WERI-Rb-1 (cell line): ENCODE data around the gene C6orf163.
A peak's percentile ranks its signal among the peaks of the same experiment; 100 is the strongest.

ENCODE experiments used
- DNase-seq: peaks from one replicate; pipeline ENCODE4 v3.0.0-alpha.2; 2020
- H3K27ac ChIP-seq: fragments of 250-450 bp; sonication (Bioruptor Pico); 2 replicates; pipeline ENCODE4 v1.5.1; 2020; ENCODE audit warnings: mild to moderate bottlenecking, moderate library complexity
- H3K27me3 ChIP-seq: fragments of 250-450 bp; sonication (Bioruptor Pico); 2 replicates; pipeline ENCODE4 v1.5.1; 2021; ENCODE audit warnings: mild to moderate bottlenecking, low read depth, moderate library complexity; ENCODE audit not compliant: insufficient read depth, severe bottlenecking
- H3K36me3 ChIP-seq: fragments of 250-450 bp; sonication (Bioruptor Pico); 2 replicates; pipeline ENCODE4 v1.5.1; 2020; ENCODE audit warnings: mild to moderate bottlenecking, moderate library complexity
- H3K4me3 ChIP-seq: 2 replicates; pipeline ENCODE4 v1.5.1; 2011; ENCODE audit warnings: low read depth, mild to moderate bottlenecking, control low read depth, low read length
- H3K9me3 ChIP-seq: fragments of 250-450 bp; sonication (Bioruptor Pico); 2 replicates; pipeline ENCODE4 v1.5.1; 2021; ENCODE audit warnings: mild to moderate bottlenecking, moderate library complexity; ENCODE audit not compliant: severe bottlenecking
- TF ChIP-seq, protein P1 (sequence below): IDR thresholded peaks from 2 replicates; pipeline ENCODE4 v1.5.1; 2011; ENCODE audit warnings: low read depth, mild to moderate bottlenecking, control low read depth, inconsistent platforms, low read length

Gene C6orf163

DNA sequence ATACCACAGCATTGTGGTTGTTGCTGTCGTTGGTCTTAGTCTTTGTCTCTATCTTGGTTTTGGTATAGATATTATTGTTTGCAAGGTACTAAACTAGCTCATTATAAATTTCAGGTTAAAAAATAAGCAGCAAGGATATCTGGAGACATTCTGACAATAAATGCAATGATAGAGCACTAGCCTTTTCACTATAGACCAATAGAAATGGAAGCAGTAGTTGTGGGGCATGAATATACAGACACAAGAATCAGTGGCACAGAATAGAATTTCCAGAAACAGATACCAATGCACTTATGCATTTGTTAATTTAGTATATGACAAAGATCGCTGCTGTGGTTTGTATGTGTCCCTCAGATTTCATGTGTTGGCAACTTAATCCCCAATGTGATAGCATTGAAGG is 32.0 kb downstream of the C6orf163 start:
- Histone ChIP-seq H3K9me3 (no peaks in the 10 kb centered on the region), H3K27ac (no peak overlapping the region), H3K36me3 (no peaks in the 10 kb centered on the region), H3K27me3 (no peaks in the 10 kb centered on the region), H3K4me3 (no peak overlapping the region)
- TF ChIP-seq, protein P1, sequence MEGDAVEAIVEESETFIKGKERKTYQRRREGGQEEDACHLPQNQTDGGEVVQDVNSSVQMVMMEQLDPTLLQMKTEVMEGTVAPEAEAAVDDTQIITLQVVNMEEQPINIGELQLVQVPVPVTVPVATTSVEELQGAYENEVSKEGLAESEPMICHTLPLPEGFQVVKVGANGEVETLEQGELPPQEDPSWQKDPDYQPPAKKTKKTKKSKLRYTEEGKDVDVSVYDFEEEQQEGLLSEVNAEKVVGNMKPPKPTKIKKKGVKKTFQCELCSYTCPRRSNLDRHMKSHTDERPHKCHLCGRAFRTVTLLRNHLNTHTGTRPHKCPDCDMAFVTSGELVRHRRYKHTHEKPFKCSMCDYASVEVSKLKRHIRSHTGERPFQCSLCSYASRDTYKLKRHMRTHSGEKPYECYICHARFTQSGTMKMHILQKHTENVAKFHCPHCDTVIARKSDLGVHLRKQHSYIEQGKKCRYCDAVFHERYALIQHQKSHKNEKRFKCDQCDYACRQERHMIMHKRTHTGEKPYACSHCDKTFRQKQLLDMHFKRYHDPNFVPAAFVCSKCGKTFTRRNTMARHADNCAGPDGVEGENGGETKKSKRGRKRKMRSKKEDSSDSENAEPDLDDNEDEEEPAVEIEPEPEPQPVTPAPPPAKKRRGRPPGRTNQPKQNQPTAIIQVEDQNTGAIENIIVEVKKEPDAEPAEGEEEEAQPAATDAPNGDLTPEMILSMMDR, result no peak
- DNase-seq, result no peak

DNA sequence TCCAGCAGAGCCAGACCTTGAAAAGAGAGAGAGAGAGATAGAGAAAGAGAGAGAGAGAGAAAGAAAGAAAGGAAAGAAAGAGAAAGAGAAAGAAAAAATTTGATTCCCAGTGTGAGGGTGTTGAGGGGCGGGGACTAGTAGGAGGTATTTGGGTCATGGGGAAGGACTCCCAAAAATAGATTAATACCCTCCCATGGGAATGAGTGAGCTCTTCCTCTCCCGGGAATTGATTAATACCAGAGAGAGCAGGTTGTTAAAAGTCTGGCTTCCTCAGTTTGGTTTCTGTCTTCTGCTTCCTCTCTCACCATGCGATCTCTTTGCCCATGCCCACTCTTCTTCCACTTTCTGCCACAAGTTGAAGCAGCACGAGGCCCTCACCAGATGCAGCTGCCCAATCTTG is 34.3 kb downstream of the C6orf163 start:
- H3K27ac ChIP-seq, result no peak overlapping the region
- H3K36me3 ChIP-seq, result no peaks in the 10 kb centered on the region
- TF ChIP-seq, protein P1, result no peak
- no peaks in the 10 kb centered on the region for H3K9me3 ChIP-seq
- no peak overlapping the region for H3K4me3 ChIP-seq
- DNase-seq, result no peak
- no peaks in the 10 kb centered on the region for H3K27me3 ChIP-seq

DNA sequence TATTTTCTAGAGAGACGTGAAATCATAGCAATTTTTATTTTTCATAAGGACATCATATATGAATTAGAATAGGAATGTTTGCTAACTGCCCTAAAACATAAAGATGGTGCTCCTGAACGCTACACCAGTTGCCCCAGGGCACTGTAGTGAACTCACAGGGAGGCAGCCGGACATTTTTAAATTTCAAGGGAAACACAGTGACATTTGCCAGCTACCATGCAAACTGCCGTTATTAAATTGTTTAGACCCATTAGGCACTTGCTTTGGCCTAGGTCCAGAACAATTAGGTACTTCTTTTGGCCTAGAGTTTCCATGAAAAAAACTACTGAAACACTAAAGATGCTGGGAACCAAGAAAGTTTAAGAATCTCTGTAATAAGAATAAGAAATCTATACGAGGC is 38.2 kb downstream of the C6orf163 start:
- no peak for DNase-seq
- no peaks in the 10 kb centered on the region for H3K27me3 ChIP-seq
- H3K27ac ChIP-seq, result no peak overlapping the region
- no peak overlapping the region for H3K4me3 ChIP-seq
- H3K36me3 ChIP-seq, result no peaks in the 10 kb centered on the region
- no peaks in the 10 kb centered on the region for H3K9me3 ChIP-seq
- TF ChIP-seq, protein P1, result no peak

DNA sequence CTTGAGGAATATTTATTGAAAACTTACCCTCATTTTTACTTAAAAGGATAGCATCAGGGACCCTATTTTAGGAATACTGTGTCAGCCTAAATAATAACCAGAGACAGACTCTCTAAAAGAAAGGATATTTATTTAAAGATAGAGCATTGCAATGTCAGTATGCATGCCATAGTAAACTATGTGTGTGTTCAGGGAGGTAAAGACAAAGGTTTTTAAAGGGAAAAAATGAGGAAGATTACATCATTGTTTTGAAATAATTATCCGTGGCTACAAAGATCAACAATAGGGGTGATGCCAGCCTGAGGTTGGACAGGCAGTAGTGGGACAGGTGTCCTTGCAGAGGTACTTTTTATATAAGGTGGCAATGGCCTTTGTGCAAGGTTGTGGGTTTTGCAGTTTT is 39.4 kb downstream of the C6orf163 start:
- Histone ChIP-seq H3K27me3 (no peaks in the 10 kb centered on the region), H3K36me3 (no peaks in the 10 kb centered on the region), H3K9me3 (no peaks in the 10 kb centered on the region), H3K27ac (no peak overlapping the region), H3K4me3 (no peak overlapping the region)
- no peak for DNase-seq
- TF ChIP-seq, protein P1, result no peak

DNA sequence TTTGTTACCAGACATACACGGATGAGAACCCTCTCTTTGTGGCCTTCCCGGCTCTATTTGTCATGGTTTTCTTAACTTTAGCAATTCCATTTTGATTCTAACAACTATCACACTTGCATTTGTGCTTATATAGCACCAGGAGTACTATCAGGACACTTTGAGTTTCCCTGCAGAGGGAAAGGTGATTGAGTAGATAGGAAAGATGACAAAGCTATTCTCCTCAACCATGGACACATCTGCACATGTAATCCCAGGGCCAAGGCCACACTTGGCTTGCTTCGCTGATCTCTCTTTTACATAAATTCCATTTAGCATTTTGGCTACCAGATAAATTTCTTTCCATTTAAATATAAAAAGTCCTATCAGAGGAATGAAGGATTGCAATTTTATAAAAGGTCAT is 39.8 kb downstream of the C6orf163 start:
- H3K4me3 ChIP-seq, result no peak overlapping the region
- DNase-seq, result no peak
- H3K36me3 ChIP-seq, result no peaks in the 10 kb centered on the region
- H3K27me3 ChIP-seq, result no peaks in the 10 kb centered on the region
- TF ChIP-seq, protein P1, result no peak
- H3K9me3 ChIP-seq, result no peaks in the 10 kb centered on the region
- no peak overlapping the region for H3K27ac ChIP-seq

DNA sequence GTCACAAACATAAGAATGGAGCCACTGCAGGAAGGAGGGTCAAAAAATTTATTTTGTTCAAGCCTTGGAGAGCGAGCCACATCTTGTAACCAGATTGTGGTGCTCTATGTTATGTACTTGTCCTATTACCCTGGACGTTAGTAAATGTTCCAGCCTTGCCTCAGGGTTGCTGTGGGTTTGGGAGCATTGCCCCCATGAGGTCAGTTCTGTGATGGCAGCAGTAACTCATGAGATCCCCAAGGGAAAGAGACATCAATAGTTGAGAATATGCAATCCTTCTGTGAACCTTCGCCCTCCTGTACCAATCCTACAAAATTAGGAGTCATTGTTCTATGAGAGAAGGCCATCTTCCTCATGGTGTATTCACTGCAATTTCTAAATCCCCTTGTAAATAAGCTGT is 46.7 kb downstream of the C6orf163 start:
- H3K36me3 ChIP-seq, result no peaks in the 10 kb centered on the region
- no peak overlapping the region for H3K27ac ChIP-seq
- H3K27me3 ChIP-seq, result no peaks in the 10 kb centered on the region
- peak; percentile 63 for DNase-seq
- no peak overlapping the region for H3K4me3 ChIP-seq
- TF ChIP-seq, protein P1, result peak; percentile 70
- no peaks in the 10 kb centered on the region for H3K9me3 ChIP-seq
